K562 (cell line): Measurements from ENCODE around the gene STK4. TPM values are rescaled to one million over a fixed set of nuclear protein-coding genes. Genes with fewer than 3 reads are reported as not detected.
"Not testable (repeated sequence)": the region's sequence is repeated elsewhere in the genome, so short reads cannot be mapped to it uniquely, and the experiment has no call there.

Source experiments
- ATAC-seq: fragments of 200-7000 bp; cut with Tn5 transposase; 3 replicates; pipeline ENCODE4 v1.9.1; 2020; ENCODE audit warnings: moderate library complexity
- BruUV-seq: library from RNA; stranded (reverse); fragments of 400-500 nt; replicated peaks from 2 replicates; lab custom pipeline; 2021; lab: Mats Ljungman, UMichigan
- CTCF ChIA-PET: fragments of 300-600 bp; formaldehyde crosslinking; extraction: SDS; loops from one replicate; lab custom pipeline; 2021; ENCODE audit warnings: low intra/inter-chr PET ratio; lab: Yijun Ruan, JAX
- POLR2A ChIA-PET: fragments of 300-600, 350-650 bp; sonication (Branson Sonifier 250); formaldehyde crosslinking; extraction: SDS; loops from one replicate; lab custom pipeline; 2021; ENCODE audit warnings: antibody characterized with exemption, inconsistent platforms; lab: Yijun Ruan, JAX
- DNase-seq, 4 experiments: peaks; one replicate each; pipeline versions ENCODE4 v3.0.0 to v3.0.0-alpha.2; 2011 to 2018; ENCODE audit warnings: low spot score in 3 of 4, mixed read lengths in 3 of 4; ENCODE audit errors: extremely low read depth in 1 of 4
- FAIRE-seq: peaks from 2 replicates; lab custom pipeline; 2011; peaks lifted over from hg19 to GRCh38; lab: Jason Lieb, UNC
- H2AFZ ChIP-seq: 2 replicates; pipeline ENCODE4 v1.6.0; 2011; ENCODE audit warnings: low read depth, low read length, control low read depth, inconsistent platforms
- H3K27ac ChIP-seq: fragments of 200-600 bp; 3 replicates; pipeline ENCODE4 v1.8.0; 2011; ENCODE audit warnings: low read depth, mild to moderate bottlenecking, control low read depth, inconsistent platforms, low read length, moderate library complexity, mixed read lengths; ENCODE audit errors: extremely low read depth
- H3K27me3 ChIP-seq, 2 experiments: fragments of 300-600 bp in 1 of 2; 2 replicates in 1 of 2; 3 replicates in 1 of 2; pipeline versions ENCODE4 v1.6.0 to v1.8.0; 2011; ENCODE audit warnings: inconsistent platforms in 2 of 2, low read length in 2 of 2, mild to moderate bottlenecking in 1 of 2, mixed read lengths in 1 of 2, moderate library complexity in 1 of 2; ENCODE audit not compliant: control insufficient read depth in 2 of 2, insufficient read depth in 2 of 2
- H3K36me3 ChIP-seq: fragments of 300-600 bp; 3 replicates; pipeline ENCODE4 v1.8.0; 2011; ENCODE audit warnings: mild to moderate bottlenecking, low read length, inconsistent platforms; ENCODE audit not compliant: control insufficient read depth, insufficient read depth
- H3K4me1 ChIP-seq, 2 experiments: fragments of 200-600 bp in 1 of 2; replicated peaks in 1 of 2; 2 replicates in 1 of 2; 3 replicates in 1 of 2; pipeline versions ENCODE4 v1.5.1 to v1.8.0; 2011; ENCODE audit warnings: inconsistent platforms in 2 of 2, low read length in 2 of 2, mild to moderate bottlenecking in 1 of 2, mixed read lengths in 1 of 2, moderate library complexity in 1 of 2; ENCODE audit not compliant: control insufficient read depth in 2 of 2, insufficient read depth in 2 of 2
- H3K4me2 ChIP-seq: 2 replicates; pipeline ENCODE4 v1.6.1; 2011; ENCODE audit warnings: low read length, control low read depth, inconsistent platforms, mixed read lengths; ENCODE audit not compliant: insufficient read depth
- H3K4me3 ChIP-seq: fragments of 200-600 bp; sonication (generic), shearing (Covaris generic); 2 replicates; pipeline ENCODE4 v1.5.1; 2016; ENCODE audit warnings: control low read depth, inconsistent platforms
- H3K79me2 ChIP-seq: fragments of 200-600 bp; 3 replicates; pipeline ENCODE4 v1.8.0; 2011; ENCODE audit warnings: low read length, inconsistent platforms; ENCODE audit not compliant: control insufficient read depth, insufficient read depth
- H3K9ac ChIP-seq, 2 experiments: 2 replicates each; pipeline versions ENCODE4 v1.6.0 to v1.6.1; 2011; ENCODE audit warnings: low read depth in 2 of 2, low read length in 2 of 2, control low read depth in 1 of 2, inconsistent platforms in 1 of 2, mild to moderate bottlenecking in 1 of 2, mixed read lengths in 1 of 2; ENCODE audit not compliant: insufficient read depth in 1 of 2
- H3K9me1 ChIP-seq: one replicate; pipeline ENCODE4 v1.6.0; 2011; ENCODE audit warnings: inconsistent platforms, mild to moderate bottlenecking, low read length, moderate library complexity; ENCODE audit not compliant: control insufficient read depth, insufficient read depth
- H3K9me3 ChIP-seq: replicated peaks from 2 replicates; pipeline ENCODE4 v1.5.1; 2011; ENCODE audit warnings: low read depth, low read length, inconsistent platforms; ENCODE audit not compliant: control insufficient read depth, insufficient read depth
- H4K20me1 ChIP-seq: replicated peaks from 2 replicates; pipeline ENCODE4 v1.6.1; 2011; ENCODE audit warnings: low read length, inconsistent platforms, mixed read lengths; ENCODE audit not compliant: control insufficient read depth, insufficient read depth
- ETV5 ChIP-seq: sonication (generic); formaldehyde crosslinking; IDR thresholded peaks from 2 replicates; pipeline ENCODE4 v1.4.0; 2020; ENCODE audit warnings: low read depth, mild to moderate bottlenecking, missing genetic modification reagents
- HEY1 ChIP-seq: fragments of 250-450 bp; sonication (Bioruptor Pico); IDR thresholded peaks from 2 replicates; pipeline ENCODE4 v1.5.0; 2020; ENCODE audit warnings: mild to moderate bottlenecking, moderate library complexity, borderline replicate concordance
- TRIM28 ChIP-seq: fragments of 450-650 bp; IDR thresholded peaks from 2 replicates; pipeline ENCODE4 v1.6.1; 2017
- WGBS: fragments of 100-300 bp; shearing (Covaris generic); methylation state at CpG from one replicate; pipeline ENCODE4 v1.1.6; 2016; ENCODE audit warnings: low coverage, mixed read lengths; ENCODE audit not compliant: insufficient coverage; ENCODE audit errors: missing lambda C conversion rate; 5-methylcytosine and 5-hydroxymethylcytosine counted together
- in situ Hi-C: fragments of 300-500 bp; cut with MboI; formaldehyde crosslinking; loops from 4 replicates; pipeline ENCODE4 v1.15.0; 2018; ENCODE audit warnings: inconsistent platforms, mixed read lengths
- intact Hi-C: fragments of 100-400 bp; cut with micrococcal nuclease; formaldehyde crosslinking; loops from 2 replicates; pipeline ENCODE4 v1.14.2; 2022
- polyA plus RNA-seq, 8 experiments: library from polyadenylated mRNA; depleted of rRNA in 4 of 8; stranded (reverse) in 5 of 8; unstranded in 3 of 8; fragments of >200 nt; fragmentation: Nextera tagmentation in 2 of 8; fragmentation: Illumina TruSeq in 1 of 8; extraction: Ambion mirVana in 2 of 8; extraction: Trizol in 1 of 8; gene quantifications; 2 replicates each; pipeline versions ENCODE4 v1.2.1 to v1.2.3, GENCODE V29; 2011 to 2014; ENCODE audit warnings: inconsistent platforms in 1 of 8, missing spikeins in 1 of 8
- total RNA-seq, 7 experiments: library from RNA; depleted of rRNA in 6 of 7; stranded (reverse); fragments of >200 nt in 6 of 7; fragmentation: Illumina TruSeq in 2 of 7; extraction: Trizol in 2 of 7; gene quantifications; 2 replicates each; pipeline versions ENCODE4 v1.2.1 to v1.2.3, GENCODE V29; 2011 to 2021; ENCODE audit warnings: low replicate concordance in 1 of 7
- TF ChIP-seq, protein P1 (sequence below): IDR thresholded peaks from 2 replicates; pipeline ENCODE4 v1.6.1; 2012; ENCODE audit warnings: low read depth, low read length, improper control_type of control experiment, borderline replicate concordance
- TF ChIP-seq, protein P2 (sequence below): sonication (generic); formaldehyde crosslinking; IDR thresholded peaks from 2 replicates; pipeline ENCODE4 v1.8.0; 2023; ENCODE audit warnings: mild to moderate bottlenecking, missing genetic modification reagents

Gene STK4
- total and polyA plus RNA-seq, 9 of the 15 experiments (the other 6 are each of a cell fraction or from before 2014, with no cell fraction given): 11.9 to 30.6 (median 22.2) TPM

DNA sequence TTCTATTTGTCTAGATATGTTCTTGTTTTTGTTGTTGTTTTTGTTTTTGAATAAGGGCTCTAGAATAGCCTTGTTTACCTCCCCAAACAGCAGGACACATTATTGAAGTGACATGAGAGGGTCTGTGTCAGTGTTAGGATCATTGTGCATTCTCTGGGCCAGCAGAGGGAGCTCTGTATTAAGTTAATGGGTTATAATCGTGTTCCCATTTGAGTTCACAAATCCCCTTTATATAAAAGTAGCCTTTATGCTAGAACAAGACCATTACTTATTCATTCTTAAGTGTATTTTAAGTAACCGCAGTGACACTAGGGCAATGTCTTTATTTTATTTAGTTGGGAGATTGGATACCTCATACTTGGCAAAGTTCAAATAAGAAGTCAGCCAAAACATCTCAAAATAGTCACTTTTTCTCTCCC lies 44.8 kb downstream of the STK4 start (continued):
- TF ChIP-seq, protein P1, sequence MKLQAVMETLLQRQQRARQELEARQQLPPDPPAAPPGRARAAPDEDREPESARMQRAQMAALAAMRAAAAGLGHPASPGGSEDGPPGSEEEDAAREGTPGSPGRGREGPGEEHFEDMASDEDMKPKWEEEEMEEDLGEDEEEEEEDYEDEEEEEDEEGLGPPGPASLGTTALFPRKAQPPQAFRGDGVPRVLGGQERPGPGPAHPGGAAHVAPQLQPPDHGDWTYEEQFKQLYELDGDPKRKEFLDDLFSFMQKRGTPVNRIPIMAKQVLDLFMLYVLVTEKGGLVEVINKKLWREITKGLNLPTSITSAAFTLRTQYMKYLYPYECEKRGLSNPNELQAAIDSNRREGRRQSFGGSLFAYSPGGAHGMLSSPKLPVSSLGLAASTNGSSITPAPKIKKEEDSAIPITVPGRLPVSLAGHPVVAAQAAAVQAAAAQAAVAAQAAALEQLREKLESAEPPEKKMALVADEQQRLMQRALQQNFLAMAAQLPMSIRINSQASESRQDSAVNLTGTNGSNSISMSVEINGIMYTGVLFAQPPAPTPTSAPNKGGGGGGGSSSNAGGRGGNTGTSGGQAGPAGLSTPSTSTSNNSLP: peak; percentile 86
- TF ChIP-seq TRIM28: no peak
- TF ChIP-seq ETV5 (CRISPR knock-in tag): no peak
- TF ChIP-seq HEY1 (CRISPR knock-in tag): no peak

GRCh38 chr20:45012682-45013302 lies 46.5 kb downstream of the STK4 start:
- H3K4me1 ChIP-seq: no peaks in the 10 kb centered on the region
- no TSS peak for BruUV-seq
- intact Hi-C loops (loop anchor here (5.0 kb wide), 1 partner anchor 100 kb away; no protein-coding TSS in a partner anchor), in situ Hi-C loops (no loop called here)
- H3K79me2 ChIP-seq: no peaks in the 10 kb centered on the region
- H3K27me3 ChIP-seq: no peaks in the 10 kb centered on the region
- no peak overlapping the region for H2AFZ ChIP-seq
- 88% methylated on average over 1 of the region's 3 CpGs for WGBS
- ChIA-PET POLR2A (no interaction called here), CTCF (no interaction called here)
- H3K36me3 ChIP-seq: peaks cover 33% of the 10 kb centered on the region; the same call in 2 of the 3 replicates
- H3K9me1 ChIP-seq: no peaks in the 10 kb centered on the region
- H3K9ac ChIP-seq: no peak overlapping the region
- TF ChIP-seq, protein P2, sequence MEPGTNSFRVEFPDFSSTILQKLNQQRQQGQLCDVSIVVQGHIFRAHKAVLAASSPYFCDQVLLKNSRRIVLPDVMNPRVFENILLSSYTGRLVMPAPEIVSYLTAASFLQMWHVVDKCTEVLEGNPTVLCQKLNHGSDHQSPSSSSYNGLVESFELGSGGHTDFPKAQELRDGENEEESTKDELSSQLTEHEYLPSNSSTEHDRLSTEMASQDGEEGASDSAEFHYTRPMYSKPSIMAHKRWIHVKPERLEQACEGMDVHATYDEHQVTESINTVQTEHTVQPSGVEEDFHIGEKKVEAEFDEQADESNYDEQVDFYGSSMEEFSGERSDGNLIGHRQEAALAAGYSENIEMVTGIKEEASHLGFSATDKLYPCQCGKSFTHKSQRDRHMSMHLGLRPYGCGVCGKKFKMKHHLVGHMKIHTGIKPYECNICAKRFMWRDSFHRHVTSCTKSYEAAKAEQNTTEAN: no peak
- H4K20me1 ChIP-seq: 0 out of 2 replicates have a peak, but pooled peaks cover 3% of the 10 kb centered on the region
- H3K27ac ChIP-seq: no peak overlapping the region
- DNase-seq: no peak
- H3K4me3 ChIP-seq: no peak overlapping the region
- no peak for FAIRE-seq
- H3K4me2 ChIP-seq: no peak overlapping the region
- no peak for ATAC-seq
- H3K9me3 ChIP-seq: no peaks in the 10 kb centered on the region

GRCh38 chr20:45014131-45014530 lies 47.8 kb downstream of the STK4 start:
- POLR2A ChIA-PET: interaction anchor here (0.6 to 1.1 kb wide), 2 partner anchors 47 to 334 kb away, joined by 3 read pairs; partner anchors contain the start of gene SDC4
- peaks cover 35% of the 10 kb centered on the region; the same call in 2 of the 3 replicates for H3K36me3 ChIP-seq
- H3K27me3 ChIP-seq, H4K20me1 ChIP-seq, H2AFZ ChIP-seq, CTCF ChIA-PET, H3K9me1 ChIP-seq, H3K4me2 ChIP-seq, DNase-seq, H3K4me3 ChIP-seq, H3K9me3 ChIP-seq, ATAC-seq, BruUV-seq, H3K27ac ChIP-seq, H3K79me2 ChIP-seq, H3K4me1 ChIP-seq, FAIRE-seq, H3K9ac ChIP-seq, in situ Hi-C loops: not testable (repeated sequence)
- intact Hi-C loops: loop anchor here (5.0 kb wide), 1 partner anchor 98 kb away; no protein-coding TSS in a partner anchor
- WGBS: 87% methylated on average over 8 of the region's 8 CpGs
